NCI-H524 (cell line): ENCODE measurements around the gene IGLON5.

Experiments
- DNase-seq, 2 experiments: peaks; one replicate each; lab custom pipeline; 2025; lab: John Stamatoyannopoulos, UW

Gene IGLON5

GRCh38 chr19:51339313-51339686 is 27.9 kb downstream of the IGLON5 start:
- DNase-seq, result no peak

GRCh38 chr19:51339687-51340656 is 28.5 kb downstream of the IGLON5 start:
- no peak for DNase-seq

- no peak for DNase-seq
Measured at GRCh38 chr19:51341066-51341465, 29.6 kb downstream of the IGLON5 start.

- DNase-seq, result no peak
Measured at GRCh38 chr19:51341976-51342580, 30.6 kb downstream of the IGLON5 start, which contains the start of gene VSIG10L. VSIG10L (minus strand) TSS chr19:51342139; CDS start chr19:51342124, 15 bp downstream.

GRCh38 chr19:51342631-51343569 is 31.5 kb downstream of the IGLON5 start:
- no peak for DNase-seq

GRCh38 chr19:51345076-51345620 is 33.7 kb downstream of the IGLON5 start:
- DNase-seq, result no peak

- DNase-seq, result no peak
Measured at GRCh38 chr19:51346742-51347141, 35.3 kb downstream of the IGLON5 start.

GRCh38 chr19:51347209-51347928 is 35.9 kb downstream of the IGLON5 start:
- no peak for DNase-seq

GRCh38 chr19:51351266-51351990 is 40.0 kb downstream of the IGLON5 start:
- DNase-seq, result no peak

GRCh38 chr19:51352783-51353360 is 41.4 kb downstream of the IGLON5 start:
- DNase-seq, result no peak

- no peak for DNase-seq
Measured at GRCh38 chr19:51354103-51354741, 42.8 kb downstream of the IGLON5 start.

GRCh38 chr19:51354742-51355148 is 43.3 kb downstream of the IGLON5 start:
- DNase-seq, result no peak

- no peak for DNase-seq
Measured at GRCh38 chr19:51356159-51356801, 44.8 kb downstream of the IGLON5 start.

GRCh38 chr19:51357952-51358351 is 46.5 kb downstream of the IGLON5 start:
- DNase-seq, result no peak

GRCh38 chr19:51359294-51359693 is 47.9 kb downstream of the IGLON5 start:
- DNase-seq, result no peak

- no peak for DNase-seq
Measured at GRCh38 chr19:51361239-51361638, 49.8 kb downstream of the IGLON5 start.

GRCh38 chr19:51364200-51365106 is 53.0 kb downstream of the IGLON5 start:
- no peak for DNase-seq
